Keratinocyte (primary cell): ENCODE measurements around the gene ASB4. TPM values are rescaled to one million over a fixed set of nuclear protein-coding genes. Genes with fewer than 3 reads are reported as not detected.

Experiments used
- DNase-seq: peaks from one replicate; pipeline ENCODE4 v3.0.0-alpha.2; 2011; ENCODE audit warnings: low read depth, missing footprints, low spot score
- FAIRE-seq: peaks from 2 replicates; lab custom pipeline; 2011; peaks lifted over from hg19 to GRCh38; lab: Jason Lieb, UNC
- H2AFZ ChIP-seq: 2 replicates; pipeline ENCODE4 v1.6.0; 2012; ENCODE audit warnings: low read length, control low read depth, inconsistent platforms; ENCODE audit not compliant: control insufficient read depth
- H3K27ac ChIP-seq: 2 replicates; pipeline ENCODE4 v1.5.1; 2011; ENCODE audit warnings: low read length; ENCODE audit not compliant: control insufficient read depth, insufficient read depth
- H3K27me3 ChIP-seq: 3 replicates; pipeline ENCODE4 v1.6.0; 2011; ENCODE audit warnings: low read length; ENCODE audit not compliant: control insufficient read depth, insufficient read depth; ENCODE audit errors: extremely low read depth
- H3K36me3 ChIP-seq, 2 experiments: 2 replicates in 1 of 2; 3 replicates in 1 of 2; pipeline ENCODE4 v1.5.1; 2011; ENCODE audit warnings: low read length in 2 of 2, mild to moderate bottlenecking in 1 of 2; ENCODE audit not compliant: control insufficient read depth in 2 of 2, insufficient read depth in 2 of 2; ENCODE audit errors: extremely low read depth in 1 of 2
- H3K4me1 ChIP-seq: 3 replicates; pipeline ENCODE4 v1.5.1; 2011; ENCODE audit warnings: low read length; ENCODE audit not compliant: control insufficient read depth, insufficient read depth; ENCODE audit errors: extremely low read depth
- H3K4me2 ChIP-seq: 3 replicates; pipeline ENCODE4 v1.6.0; 2011; ENCODE audit warnings: low read depth, low read length; ENCODE audit not compliant: control insufficient read depth, insufficient read depth; ENCODE audit errors: extremely low read depth
- H3K4me3 ChIP-seq, 3 experiments: fragments of 200-600 bp in 1 of 3; sonication (generic) in 1 of 3; 2 replicates in 2 of 3; 3 replicates in 1 of 3; pipeline ENCODE4 v1.5.1; 2011 to 2016; ENCODE audit warnings: low read length in 3 of 3, mild to moderate bottlenecking in 3 of 3, control low read depth in 2 of 3, inconsistent platforms in 1 of 3, low read depth in 1 of 3, mixed read lengths in 1 of 3, mixed run types in 1 of 3, moderate library complexity in 1 of 3; ENCODE audit not compliant: control insufficient read depth in 2 of 3, insufficient read depth in 2 of 3; ENCODE audit errors: extremely low read depth in 1 of 3
- H3K79me2 ChIP-seq: 2 replicates; pipeline ENCODE4 v1.6.0; 2012; ENCODE audit warnings: low read length; ENCODE audit not compliant: control insufficient read depth, insufficient read depth
- H3K9ac ChIP-seq: 3 replicates; pipeline ENCODE4 v1.6.0; 2011; ENCODE audit warnings: low read length; ENCODE audit not compliant: control insufficient read depth, insufficient read depth; ENCODE audit errors: extremely low read depth
- H3K9me1 ChIP-seq: 3 replicates; pipeline ENCODE4 v1.6.0; 2011; ENCODE audit warnings: low read length; ENCODE audit not compliant: control insufficient read depth, insufficient read depth; ENCODE audit errors: extremely low read depth
- H3K9me3 ChIP-seq: 2 replicates; pipeline ENCODE4 v1.5.1; 2012; ENCODE audit warnings: low read depth, low read length; ENCODE audit not compliant: control insufficient read depth
- H4K20me1 ChIP-seq: 3 replicates; pipeline ENCODE4 v1.6.0; 2011; ENCODE audit warnings: low read length; ENCODE audit not compliant: control insufficient read depth, insufficient read depth; ENCODE audit errors: extremely low read depth
- EZH2 ChIP-seq: IDR thresholded peaks from one replicate; pipeline ENCODE4 v1.6.1; 2012; ENCODE audit warnings: inconsistent platforms, mild to moderate bottlenecking, low read length, moderate library complexity
- dilution Hi-C: fragments of 300-500 bp; cut with MboI; formaldehyde crosslinking; loops from one replicate; pipeline ENCODE4 v1.7.0; 2020; ENCODE audit warnings: low sequenced_read_pairs; ENCODE audit not compliant: extremely low pct_ligation_motif_present
- polyA plus RNA-seq, 5 experiments: library from polyadenylated mRNA; depleted of rRNA in 3 of 5; stranded (reverse) in 3 of 5; stranded (forward) in 1 of 5; unstranded in 1 of 5; fragments of >200 nt; gene quantifications; 1 replicate in 1 of 5; 2 replicates in 3 of 5; 3 replicates in 1 of 5; pipeline versions ENCODE4 v1.2.1 to v1.2.3, GENCODE V29; 2011 to 2012; ENCODE audit warnings: missing spikeins in 2 of 5, low read depth in 1 of 5, low replicate concordance in 1 of 5
- TF ChIP-seq, protein P1 (sequence below), 3 experiments: IDR thresholded peaks in 1 of 3; conservative IDR thresholded peaks in 1 of 3; optimal IDR thresholded peaks in 1 of 3; 2 replicates in 2 of 3; 3 replicates in 1 of 3; pipeline versions ENCODE3 to v1.5.1; 2011; ENCODE audit warnings: low read length in 3 of 3, mild to moderate bottlenecking in 3 of 3, moderate library complexity in 2 of 3, control low read depth in 1 of 3, inconsistent platforms in 1 of 3; ENCODE audit not compliant: insufficient read depth in 2 of 3; ENCODE audit errors: extremely low read depth in 1 of 3

ASB4 gene
- polyA plus RNA-seq, 1 donor (not counting 4 experiments of a cell fraction or from before 2014, with no cell fraction given) = not detected

GRCh38 chr7:95440394-95441038 lies 45.2 kb upstream of the ASB4 start:
- H3K9ac ChIP-seq = no peak overlapping the region
- no peaks in the 10 kb centered on the region for H3K9me3 ChIP-seq
- H3K4me3 ChIP-seq = no peak overlapping the region
- H3K9me1 ChIP-seq = no peaks in the 10 kb centered on the region
- H3K4me2 ChIP-seq = no peak overlapping the region
- DNase-seq (no peak), FAIRE-seq (no peak)
- no peaks in the 10 kb centered on the region for H3K79me2 ChIP-seq
- no peaks in the 10 kb centered on the region for H3K27me3 ChIP-seq
- H3K27ac ChIP-seq = no peak overlapping the region
- H3K36me3 ChIP-seq = no peaks in the 10 kb centered on the region
- no peak overlapping the region for H2AFZ ChIP-seq
- no peaks in the 10 kb centered on the region for H4K20me1 ChIP-seq
- dilution Hi-C loops = no loop called here
- TF ChIP-seq EZH2 = no peak
- TF ChIP-seq, protein P1, sequence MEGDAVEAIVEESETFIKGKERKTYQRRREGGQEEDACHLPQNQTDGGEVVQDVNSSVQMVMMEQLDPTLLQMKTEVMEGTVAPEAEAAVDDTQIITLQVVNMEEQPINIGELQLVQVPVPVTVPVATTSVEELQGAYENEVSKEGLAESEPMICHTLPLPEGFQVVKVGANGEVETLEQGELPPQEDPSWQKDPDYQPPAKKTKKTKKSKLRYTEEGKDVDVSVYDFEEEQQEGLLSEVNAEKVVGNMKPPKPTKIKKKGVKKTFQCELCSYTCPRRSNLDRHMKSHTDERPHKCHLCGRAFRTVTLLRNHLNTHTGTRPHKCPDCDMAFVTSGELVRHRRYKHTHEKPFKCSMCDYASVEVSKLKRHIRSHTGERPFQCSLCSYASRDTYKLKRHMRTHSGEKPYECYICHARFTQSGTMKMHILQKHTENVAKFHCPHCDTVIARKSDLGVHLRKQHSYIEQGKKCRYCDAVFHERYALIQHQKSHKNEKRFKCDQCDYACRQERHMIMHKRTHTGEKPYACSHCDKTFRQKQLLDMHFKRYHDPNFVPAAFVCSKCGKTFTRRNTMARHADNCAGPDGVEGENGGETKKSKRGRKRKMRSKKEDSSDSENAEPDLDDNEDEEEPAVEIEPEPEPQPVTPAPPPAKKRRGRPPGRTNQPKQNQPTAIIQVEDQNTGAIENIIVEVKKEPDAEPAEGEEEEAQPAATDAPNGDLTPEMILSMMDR (optimal IDR thresholded peaks at IDR 0.05 in 1 of 3, IDR thresholded peaks at IDR 0.05 in 1 of 3, conservative IDR thresholded peaks at IDR 0.05 in 1 of 3; ENCODE audit: extremely low read depth in 1 of 3, insufficient read depth in 2 of 3, low read length in 3 of 3) = no peak
- H3K4me1 ChIP-seq = no peaks in the 10 kb centered on the region

DNA sequence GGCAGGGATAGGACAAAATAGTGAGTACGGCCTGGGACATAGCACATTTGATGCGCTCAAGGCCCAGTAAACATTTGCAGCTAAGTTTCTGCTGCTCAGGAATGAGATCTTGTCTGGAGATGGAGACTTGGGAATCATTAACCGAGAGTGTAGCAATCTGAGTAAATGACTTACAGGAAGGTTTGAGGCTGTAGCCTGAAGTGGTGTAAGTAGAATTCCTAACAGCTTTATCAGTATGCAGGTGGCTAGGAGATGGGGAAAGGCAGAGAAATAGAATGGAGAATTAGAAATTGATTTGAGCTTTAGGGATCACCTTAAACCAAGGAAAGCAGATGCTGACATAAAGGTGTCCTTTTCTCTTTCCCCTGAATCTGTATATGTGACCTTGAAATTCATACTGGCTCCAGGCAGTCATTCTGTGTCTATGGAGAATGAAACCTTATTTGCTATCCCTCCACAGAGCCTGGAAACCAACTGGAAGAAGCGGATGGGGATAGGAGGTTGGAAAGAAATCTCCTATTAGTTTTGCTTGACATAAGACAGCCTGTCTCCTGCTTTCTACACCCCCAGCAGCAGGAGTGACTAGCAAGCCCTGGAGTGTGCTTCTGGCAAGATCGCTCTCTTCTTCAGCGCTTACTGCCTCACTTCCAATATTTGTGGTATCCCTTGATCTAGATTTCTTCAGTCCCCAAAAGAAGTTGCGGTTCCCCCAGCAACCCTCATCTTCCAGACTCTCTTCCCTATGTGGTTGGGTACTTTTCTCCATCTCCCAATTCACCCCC lies 44.5 kb upstream of the ASB4 start:
- dilution Hi-C loops = no loop called here
- no peak overlapping the region for H2AFZ ChIP-seq
- H3K4me3 ChIP-seq = no peak overlapping the region
- no peak overlapping the region for H3K9ac ChIP-seq
- no peaks in the 10 kb centered on the region for H3K9me1 ChIP-seq
- H3K27me3 ChIP-seq = no peaks in the 10 kb centered on the region
- H4K20me1 ChIP-seq = no peaks in the 10 kb centered on the region
- H3K4me2 ChIP-seq = no peak overlapping the region
- H3K79me2 ChIP-seq = no peaks in the 10 kb centered on the region
- H3K4me1 ChIP-seq = no peaks in the 10 kb centered on the region
- H3K27ac ChIP-seq = no peak overlapping the region
- no peaks in the 10 kb centered on the region for H3K36me3 ChIP-seq
- FAIRE-seq = no peak
- no peak for TF ChIP-seq EZH2
- TF ChIP-seq, protein P1 (optimal IDR thresholded peaks at IDR 0.05 in 1 of 3, IDR thresholded peaks at IDR 0.05 in 1 of 3, conservative IDR thresholded peaks at IDR 0.05 in 1 of 3; ENCODE audit: extremely low read depth in 1 of 3, insufficient read depth in 2 of 3, low read length in 3 of 3) = no peak
- DNase-seq = no peak
- H3K9me3 ChIP-seq = no peaks in the 10 kb centered on the region
